Neural progenitor cell (in vitro differentiated cells): ENCODE data around the gene ZBTB7A.

Source experiments
- EZH2phosphoT487 ChIP-seq: fragments of 200-600 bp; sonication (generic); IDR thresholded peaks from 2 replicates; pipeline ENCODE4 v1.6.1; 2017; ENCODE audit warnings: antibody characterized with exemption
- TF ChIP-seq, protein P1 (sequence below): fragments of 200-600 bp; sonication (generic); IDR thresholded peaks from 2 replicates; pipeline ENCODE4 v1.5.1; 2017; ENCODE audit warnings: antibody characterized with exemption, mild to moderate bottlenecking

DNA sequence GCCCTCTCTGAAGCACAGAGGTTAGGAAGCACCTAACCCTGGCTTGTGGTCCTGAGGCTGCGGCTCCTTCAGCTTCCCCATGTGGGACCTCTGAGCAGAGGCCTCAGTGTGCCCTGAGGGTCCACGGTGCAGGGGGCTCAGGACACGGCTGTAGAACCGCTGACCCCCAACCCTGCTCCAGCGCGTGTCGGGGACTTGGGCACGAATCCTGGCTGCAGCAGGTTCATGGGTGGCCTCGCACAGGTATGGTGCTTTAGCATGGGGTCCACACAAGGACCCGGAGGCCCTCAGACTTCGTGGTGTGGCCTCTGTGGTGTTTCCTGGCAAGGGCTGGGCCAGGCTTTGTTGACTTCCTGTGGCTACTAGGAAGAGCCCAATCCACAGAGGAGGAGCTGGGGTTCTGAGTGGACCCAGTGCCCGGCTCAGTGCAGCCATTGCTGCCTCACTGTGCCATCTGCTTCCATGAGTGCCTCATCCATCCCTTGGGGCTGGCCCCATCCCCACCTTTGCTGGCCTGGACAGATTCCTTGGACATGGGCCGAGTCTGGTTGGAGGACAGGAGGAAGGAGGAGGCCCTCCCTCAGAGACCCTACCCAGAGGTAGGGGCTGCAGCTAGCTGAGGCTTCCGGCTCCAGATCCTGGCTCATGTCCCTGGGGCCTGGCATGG lies 24.5 kb downstream of the ZBTB7A start:
- TF ChIP-seq, protein P1, sequence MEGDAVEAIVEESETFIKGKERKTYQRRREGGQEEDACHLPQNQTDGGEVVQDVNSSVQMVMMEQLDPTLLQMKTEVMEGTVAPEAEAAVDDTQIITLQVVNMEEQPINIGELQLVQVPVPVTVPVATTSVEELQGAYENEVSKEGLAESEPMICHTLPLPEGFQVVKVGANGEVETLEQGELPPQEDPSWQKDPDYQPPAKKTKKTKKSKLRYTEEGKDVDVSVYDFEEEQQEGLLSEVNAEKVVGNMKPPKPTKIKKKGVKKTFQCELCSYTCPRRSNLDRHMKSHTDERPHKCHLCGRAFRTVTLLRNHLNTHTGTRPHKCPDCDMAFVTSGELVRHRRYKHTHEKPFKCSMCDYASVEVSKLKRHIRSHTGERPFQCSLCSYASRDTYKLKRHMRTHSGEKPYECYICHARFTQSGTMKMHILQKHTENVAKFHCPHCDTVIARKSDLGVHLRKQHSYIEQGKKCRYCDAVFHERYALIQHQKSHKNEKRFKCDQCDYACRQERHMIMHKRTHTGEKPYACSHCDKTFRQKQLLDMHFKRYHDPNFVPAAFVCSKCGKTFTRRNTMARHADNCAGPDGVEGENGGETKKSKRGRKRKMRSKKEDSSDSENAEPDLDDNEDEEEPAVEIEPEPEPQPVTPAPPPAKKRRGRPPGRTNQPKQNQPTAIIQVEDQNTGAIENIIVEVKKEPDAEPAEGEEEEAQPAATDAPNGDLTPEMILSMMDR = no peak
- TF ChIP-seq EZH2phosphoT487 = no peak
